Testis (tissue), 2 donors: ENCODE data around the gene RNASE8.

Source experiments
- POLR2A ChIP-seq: fragments of 450-650 bp; IDR thresholded peaks from one replicate; pipeline ENCODE4 v1.6.1; 2017; ENCODE audit warnings: antibody characterized with exemption, mild to moderate bottlenecking, moderate library complexity
- TF ChIP-seq, protein P1 (sequence below), 3 experiments: fragments of 450-650 bp in 2 of 3; fragments of 200-600 bp in 1 of 3; sonication (generic) in 1 of 3; IDR thresholded peaks; one replicate each; pipeline ENCODE4 v1.5.1; 2016 to 2019; ENCODE audit warnings: antibody characterized with exemption in 3 of 3, mild to moderate bottlenecking in 2 of 3, moderate library complexity in 1 of 3

- TF ChIP-seq POLR2A = no peak
- TF ChIP-seq, protein P1, sequence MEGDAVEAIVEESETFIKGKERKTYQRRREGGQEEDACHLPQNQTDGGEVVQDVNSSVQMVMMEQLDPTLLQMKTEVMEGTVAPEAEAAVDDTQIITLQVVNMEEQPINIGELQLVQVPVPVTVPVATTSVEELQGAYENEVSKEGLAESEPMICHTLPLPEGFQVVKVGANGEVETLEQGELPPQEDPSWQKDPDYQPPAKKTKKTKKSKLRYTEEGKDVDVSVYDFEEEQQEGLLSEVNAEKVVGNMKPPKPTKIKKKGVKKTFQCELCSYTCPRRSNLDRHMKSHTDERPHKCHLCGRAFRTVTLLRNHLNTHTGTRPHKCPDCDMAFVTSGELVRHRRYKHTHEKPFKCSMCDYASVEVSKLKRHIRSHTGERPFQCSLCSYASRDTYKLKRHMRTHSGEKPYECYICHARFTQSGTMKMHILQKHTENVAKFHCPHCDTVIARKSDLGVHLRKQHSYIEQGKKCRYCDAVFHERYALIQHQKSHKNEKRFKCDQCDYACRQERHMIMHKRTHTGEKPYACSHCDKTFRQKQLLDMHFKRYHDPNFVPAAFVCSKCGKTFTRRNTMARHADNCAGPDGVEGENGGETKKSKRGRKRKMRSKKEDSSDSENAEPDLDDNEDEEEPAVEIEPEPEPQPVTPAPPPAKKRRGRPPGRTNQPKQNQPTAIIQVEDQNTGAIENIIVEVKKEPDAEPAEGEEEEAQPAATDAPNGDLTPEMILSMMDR (IDR thresholded peaks at IDR 0.05) = no peak
Measured at GRCh38 chr14:21059842-21060613, 2.4 kb downstream of the RNASE8 start.
